ENCODE data around the gene MTNR1A.
"Not testable (repeated sequence)": the region's sequence is repeated elsewhere in the genome, so short reads cannot be mapped to it uniquely, and the experiment has no call there.

Gene MTNR1A

DNA sequence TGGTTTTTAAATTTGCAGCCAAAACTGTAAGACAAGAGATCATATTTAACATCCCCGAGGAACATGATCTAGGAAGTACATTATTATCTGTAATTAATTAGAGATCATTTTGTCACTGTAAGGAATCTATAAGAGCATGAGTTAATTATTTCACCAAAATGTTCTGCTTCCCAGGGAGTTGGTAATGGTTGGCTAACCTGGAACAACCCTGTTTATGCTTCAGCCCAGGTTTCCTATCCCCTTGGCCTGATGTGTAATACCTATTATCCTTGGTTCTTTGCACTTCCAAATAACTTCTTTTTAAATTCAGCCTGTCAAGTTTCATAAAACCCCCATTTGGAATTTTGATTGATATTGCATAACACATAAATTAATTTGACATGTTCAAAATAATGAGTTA, 6.4 kb upstream of the MTNR1A start:
- no peak for DNase-seq (ENCODE audit: low read depth)

DNA sequence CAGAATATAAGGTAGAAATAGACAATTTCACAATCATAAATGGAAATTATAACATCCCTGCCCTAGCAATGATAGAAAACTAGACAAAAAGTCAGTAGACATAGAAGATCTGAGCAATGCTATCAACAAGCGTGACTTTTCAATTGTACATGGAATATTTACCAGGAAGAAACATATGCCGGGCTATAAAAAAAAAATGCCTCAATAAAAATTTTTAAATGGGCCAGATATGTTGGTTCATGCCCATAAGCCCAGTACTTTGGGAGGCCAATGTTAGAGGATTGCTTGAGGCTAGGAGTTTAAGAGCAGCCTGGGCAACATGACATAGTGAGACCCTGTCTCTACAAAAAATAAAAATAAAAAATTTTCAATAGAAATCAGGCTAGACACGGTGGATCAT, 5.3 kb upstream of the MTNR1A start:
- DNase-seq (ENCODE audit: low read depth) = no peak

DNA sequence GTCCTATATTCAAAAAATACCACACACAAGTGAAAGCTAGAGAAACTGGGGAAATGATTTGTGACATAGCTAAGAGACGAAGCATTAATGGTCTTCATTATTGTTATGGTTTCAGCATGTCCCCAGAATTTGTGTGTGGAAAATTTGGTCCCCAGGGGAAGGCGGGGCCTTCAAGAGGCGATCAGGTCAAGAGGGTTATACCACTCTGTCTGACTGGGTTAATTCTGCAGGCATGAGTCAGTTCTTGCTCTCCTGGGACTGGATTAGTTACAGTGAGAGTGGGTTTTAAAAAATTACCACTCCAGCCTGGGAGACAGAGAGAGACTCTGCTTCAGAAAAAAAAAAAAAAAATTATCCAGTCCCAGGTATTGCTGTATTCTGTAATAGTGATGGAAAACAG, 2.1 kb upstream of the MTNR1A start:
- peak; percentile 45 for DNase-seq (ENCODE audit: low read depth)

DNA sequence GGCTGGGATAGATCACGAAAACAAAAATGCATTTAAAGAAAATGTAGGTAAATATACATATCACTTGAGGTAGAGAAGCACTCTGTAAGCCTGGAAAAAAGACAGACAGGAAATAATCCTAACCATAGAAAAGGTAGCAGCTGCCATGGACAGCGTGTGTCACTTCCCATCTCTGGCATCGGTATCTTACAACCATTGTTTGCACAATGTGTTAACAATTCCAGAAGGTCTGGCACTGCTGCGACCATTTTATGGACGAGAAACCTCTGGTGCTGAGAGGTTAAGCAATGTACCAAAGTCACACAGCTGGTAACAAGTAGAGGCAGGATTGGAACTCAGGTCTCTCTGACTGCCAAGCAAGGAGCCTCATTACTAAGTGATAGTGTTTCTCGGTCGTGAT, 1.7 kb upstream of the MTNR1A start:
- no peak for DNase-seq (ENCODE audit: low read depth)

DNA sequence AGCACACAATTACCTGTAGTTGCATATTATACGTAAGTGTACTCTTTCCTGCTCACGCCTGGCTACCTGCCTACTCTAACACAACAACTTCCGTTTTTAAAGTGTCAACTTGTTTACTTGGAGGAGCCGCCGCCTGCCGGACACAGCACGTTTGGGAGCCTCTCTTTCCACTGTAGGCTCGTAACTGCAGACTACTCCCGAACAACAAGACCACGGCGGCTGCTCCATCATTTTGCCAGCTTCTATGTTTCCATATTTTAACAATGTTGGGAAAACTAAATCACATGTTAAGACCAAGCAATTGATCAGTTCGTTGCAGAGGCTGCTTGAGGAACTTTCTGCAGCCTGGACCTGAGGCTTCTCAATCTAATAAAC, 841 bp downstream of the MTNR1A start:
- DNase-seq (ENCODE audit: low read depth) = peak; percentile 41

DNA sequence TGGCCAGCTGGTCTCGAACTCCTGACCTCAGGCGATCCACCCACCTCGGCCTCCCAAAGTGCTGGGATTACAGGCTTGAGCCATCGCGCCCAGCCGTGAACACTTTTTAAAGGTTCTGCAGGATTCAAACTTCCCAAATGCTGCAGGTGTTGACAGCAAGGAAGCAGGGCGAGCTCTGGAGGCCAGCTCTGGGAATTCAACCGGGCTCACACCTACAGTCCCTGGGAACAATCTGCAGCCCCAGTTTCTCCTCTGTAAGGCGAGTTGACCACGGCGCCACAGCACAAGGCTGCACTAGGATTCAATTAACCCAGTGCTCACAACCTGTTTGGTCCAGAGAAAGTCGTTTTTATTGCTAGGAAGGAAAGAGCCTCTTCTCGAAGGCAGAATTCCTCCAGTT, 1.6 kb downstream of the MTNR1A start:
- DNase-seq (ENCODE audit: low read depth) = no peak

DNA sequence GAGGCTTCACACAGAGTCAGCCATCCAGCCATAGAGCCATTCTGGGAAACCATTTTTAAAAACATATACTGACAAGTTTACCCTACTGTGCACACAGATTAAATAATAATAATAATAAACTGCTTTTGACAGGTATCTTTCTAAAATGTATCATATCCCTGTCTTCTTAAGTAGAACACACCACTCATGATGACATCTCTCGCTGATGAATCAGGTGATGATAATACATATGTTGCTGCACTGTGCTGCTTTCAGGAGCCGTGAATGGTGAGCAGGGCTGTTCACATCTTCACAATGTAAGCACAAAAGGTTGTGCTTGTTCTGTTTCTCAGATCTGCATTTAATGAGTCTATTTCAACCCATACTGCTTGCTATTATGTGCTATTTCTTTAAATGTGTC, 3.5 kb downstream of the MTNR1A start:
- DNase-seq (ENCODE audit: low read depth) = no peak

DNA sequence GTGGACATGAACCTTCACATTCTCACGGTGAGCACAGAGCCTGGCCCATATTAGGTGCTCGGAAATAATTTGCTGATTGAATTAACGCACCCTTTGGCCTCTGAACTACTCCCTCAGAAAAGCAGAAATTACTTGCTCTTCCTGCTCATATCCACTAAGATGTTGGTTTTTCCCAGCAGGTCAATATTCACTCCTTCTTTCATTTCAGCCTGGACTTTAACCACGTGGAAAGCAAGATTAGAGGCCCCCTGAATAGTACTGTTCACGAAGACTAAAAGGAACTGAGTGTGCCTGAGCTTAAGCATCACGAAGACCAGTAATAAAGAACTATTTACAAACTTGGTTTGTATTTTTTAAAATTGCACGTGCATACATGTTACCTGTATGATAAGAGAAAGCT, 9.9 kb downstream of the MTNR1A start:
- no peak for DNase-seq (ENCODE audit: low read depth)

DNA sequence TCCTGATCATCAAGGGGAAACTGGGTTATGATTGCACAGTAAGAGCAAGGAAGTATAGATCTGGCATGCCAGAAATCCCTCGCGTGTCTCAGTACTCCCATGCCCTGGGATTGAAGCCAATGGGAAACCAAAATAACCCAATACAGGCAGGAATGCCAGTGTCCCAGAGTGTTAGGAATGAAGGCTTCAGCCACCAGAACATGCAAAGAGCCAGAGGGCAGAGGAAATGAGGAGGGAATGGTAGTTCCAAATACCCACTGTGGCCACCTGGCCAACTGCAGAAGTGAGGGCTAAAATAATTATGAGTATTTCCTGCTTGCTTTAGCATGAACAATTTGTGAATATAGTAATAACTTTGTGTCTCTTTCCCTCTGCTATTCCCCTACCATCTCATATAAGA, 12.2 kb downstream of the MTNR1A start:
- DNase-seq (ENCODE audit: low read depth) = no peak

DNA sequence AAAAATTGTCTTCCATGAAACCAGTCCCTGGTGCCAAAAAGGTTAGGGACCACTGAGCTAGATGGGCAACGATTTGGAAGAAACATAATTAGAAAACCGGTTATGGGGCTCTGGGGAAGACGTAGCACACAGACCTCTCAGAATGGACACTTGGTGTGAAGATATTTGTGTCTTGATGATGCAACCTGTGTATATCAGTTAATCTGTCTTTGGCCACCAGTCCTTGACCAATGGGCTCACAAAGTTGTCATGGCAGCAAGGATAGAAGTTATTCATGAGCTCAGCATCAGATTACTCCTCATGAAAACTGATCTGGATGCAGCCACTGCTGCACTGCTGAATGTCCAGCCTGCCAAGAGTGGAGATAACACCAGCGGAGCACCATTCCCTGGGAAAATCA, 13.6 kb downstream of the MTNR1A start:
- DNase-seq (ENCODE audit: low read depth) = no peak

DNA sequence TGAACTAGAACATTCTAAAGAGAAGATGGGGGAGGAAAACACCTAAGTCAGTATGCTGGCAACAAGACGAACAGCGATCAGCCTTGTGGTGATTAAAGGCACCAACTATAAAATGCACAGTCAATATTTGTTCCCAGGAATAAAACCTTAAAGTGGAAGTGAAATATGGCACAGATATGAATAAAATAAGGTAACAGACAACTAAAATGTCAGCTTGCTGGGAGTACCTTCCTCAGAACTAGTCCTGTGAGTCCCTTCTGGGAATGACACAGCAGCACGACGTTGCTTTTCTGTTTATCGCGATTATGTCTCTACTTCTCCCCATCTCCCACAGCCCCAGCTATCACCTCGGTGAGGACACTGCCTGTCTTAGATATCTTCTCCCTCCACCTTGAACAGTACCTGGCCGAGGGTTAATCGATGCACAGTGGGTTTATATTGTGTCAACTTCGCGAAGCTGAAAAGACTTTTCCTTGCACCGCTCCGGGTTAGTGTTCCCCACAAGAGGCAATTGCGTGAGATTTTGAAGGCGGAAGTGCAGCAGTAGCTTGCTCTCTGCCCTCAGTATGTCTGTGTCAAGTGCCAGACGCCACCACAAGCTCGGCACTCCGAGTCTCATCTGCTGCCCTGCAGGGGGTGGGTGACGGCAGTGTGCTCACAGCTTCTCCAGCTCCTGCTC, 17.4 kb downstream of the MTNR1A start:
- DNase-seq (ENCODE audit: low read depth) = no peak

DNA sequence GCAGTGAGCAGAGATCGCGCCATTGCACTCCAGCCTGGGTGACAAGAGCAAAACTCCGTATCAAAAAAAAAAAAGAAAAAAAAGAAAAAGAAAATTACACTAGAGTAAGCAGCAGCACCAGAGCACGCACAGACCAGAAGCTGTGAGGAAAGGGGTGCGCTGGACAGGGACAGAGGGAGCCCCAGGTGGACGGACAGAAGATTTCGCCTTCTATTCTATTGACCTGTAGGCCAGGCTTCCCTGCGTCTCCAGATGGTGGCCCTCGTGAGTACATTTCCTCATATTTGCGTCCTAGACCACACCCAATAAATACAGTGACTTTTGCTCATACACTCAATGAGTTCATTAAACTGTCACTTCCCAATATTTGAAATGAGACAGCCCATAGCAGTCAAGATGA, 19.1 kb downstream of the MTNR1A start:
- DNase-seq (ENCODE audit: low read depth) = no peak

DNA sequence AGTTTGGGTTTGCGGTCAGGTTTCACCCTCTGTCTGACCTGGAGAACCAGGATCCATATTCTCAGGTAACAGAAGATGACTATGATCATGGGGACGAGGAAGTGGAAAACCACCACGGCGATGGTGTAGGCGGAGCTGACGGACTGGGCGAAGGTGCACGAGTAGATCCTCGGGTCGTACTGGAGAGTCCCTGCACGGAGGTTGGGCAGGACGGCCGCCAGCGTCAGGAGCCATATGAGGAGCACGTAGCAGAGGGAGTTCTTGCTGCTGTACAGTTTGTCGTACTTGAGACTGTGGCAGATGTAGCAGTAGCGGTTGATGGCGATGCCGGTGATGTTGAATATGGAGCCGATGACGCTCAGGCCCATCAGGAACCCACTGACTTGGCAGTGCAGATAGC, 21.3 kb downstream of the MTNR1A start:
- no peak for DNase-seq (ENCODE audit: low read depth)

DNA sequence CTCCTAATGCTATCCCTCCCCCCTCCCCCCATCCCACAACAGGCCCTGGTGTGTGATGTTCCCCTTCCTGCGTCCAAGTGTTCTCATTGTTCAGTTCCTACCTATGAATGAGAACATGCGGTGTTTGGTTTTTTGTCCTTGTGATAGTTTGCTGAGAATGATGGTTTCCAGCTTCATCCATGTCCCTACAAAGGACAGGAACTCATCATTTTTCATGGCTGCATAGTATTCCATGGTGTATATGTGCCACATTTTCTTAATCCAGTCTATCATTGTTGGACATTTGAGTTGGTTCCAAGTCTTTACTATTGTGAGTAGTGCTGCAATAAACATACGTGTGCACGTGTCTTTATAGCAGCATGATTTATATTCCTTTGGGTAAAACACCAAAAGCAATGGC, 31.4 kb downstream of the MTNR1A start:
- DNase-seq (ENCODE audit: low read depth) = not testable (repeated sequence)

DNA sequence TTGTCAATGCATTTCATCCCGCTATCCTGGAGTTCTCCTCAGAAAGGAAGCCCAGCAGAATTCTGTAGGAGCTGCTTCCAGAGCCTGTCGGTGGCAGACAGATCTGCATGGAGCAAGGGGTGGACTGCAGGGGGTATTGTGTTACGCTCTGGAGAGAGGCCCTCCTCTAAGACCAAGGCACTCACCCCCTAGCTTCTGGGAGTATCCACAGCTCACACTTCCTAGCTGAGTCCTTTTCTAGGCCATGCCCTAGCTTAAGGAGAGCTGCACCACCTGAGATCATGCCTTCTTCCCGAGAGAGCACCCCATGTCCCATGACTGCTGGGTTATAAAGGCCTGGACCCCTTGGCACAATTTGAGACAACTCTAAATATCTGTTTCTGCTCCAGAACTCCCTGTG, 39.1 kb downstream of the MTNR1A start:
- DNase-seq (ENCODE audit: low read depth) = no peak

DNA sequence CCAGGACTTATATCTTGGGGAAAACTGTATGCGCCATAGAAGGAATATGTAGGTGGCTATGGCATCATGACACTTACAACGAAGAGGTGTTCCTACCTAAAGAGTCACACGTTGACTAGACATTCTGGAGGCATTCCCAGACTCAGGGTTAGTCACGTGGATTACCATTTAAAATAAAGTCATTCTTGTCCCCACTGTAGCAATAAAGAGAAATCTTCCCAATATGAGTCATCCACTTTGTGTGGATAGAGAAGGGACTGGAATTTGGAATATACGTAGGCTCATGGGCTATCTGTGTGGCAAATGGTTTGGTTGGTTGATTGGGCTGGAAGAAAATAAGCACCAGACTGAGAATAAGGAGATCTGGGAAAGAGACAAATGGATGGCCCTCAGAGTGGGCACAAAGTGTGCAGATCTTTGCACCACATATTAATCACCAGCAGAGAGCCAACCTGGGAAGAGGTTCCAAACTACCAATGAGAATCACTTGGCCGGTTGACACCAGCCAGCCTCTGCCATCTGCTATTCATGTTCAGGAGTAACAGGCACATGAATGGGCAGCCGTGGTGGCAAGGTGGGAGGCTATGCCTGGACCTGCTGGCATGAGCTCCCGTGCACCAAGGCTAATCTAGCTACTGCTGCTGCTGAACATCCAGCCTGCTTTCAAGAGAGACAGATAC, 41.0 kb downstream of the MTNR1A start:
- no peak for DNase-seq (ENCODE audit: low read depth)

DNA sequence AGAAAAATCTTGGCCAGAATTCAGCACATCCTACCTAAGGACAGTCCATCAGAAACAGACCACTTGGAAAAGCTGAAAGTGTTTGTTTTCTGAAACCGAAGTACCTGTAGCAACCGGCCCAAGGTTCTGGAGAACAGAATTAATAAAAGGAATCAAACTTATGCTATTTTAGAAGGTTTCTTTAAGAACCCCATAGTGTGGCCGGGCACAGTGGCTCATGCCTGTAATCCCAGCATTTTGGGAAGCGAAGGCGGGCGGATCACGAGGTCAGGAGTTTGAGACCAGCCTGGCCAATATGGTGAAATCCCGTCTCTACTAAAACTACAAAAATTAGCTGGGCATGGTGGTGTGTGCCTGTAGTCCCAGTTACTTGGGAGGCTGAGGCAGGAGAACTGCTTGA, 50.6 kb downstream of the MTNR1A start:
- DNase-seq (ENCODE audit: low read depth) = not testable (repeated sequence)

DNA sequence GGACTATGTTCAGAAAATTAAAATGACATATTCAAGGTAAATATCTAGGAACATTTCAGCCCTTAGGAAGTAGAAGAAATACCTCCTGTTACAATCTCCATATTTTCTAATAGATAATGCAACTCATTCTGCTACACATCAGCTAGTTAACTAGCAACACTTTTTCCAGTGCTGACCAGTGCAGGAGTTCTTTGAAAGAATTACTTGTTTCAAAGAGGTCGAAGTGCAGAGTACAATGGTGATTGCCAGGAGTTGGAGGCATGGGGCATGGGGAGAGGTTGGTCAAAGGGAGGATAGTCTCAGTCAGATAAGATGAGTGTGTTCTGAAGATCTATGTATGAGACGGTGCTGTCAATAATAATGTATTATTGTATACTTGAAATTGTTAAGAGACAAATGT, 53.1 kb downstream of the MTNR1A start:
- DNase-seq (ENCODE audit: low read depth) = no peak

DNA sequence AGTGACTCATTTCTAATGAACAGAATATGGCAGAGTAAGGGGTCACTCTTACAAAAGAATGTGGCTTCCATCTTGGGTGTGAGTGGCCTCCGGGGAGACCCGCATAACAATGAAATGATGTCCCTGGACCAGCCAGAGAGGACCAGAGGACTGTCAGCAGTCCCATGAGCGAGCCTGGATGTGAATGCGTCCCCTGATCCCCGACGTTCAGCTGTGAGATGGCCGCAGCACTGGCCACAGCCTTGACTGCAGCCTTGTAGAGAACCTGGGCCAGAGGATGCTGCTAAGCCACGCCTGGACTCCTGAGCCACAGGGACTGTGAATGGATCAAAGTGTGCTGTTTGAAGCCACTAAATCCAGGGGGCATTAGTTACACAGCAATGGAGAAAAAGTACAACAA, 53.8 kb downstream of the MTNR1A start:
- DNase-seq (ENCODE audit: low read depth) = no peak

DNA sequence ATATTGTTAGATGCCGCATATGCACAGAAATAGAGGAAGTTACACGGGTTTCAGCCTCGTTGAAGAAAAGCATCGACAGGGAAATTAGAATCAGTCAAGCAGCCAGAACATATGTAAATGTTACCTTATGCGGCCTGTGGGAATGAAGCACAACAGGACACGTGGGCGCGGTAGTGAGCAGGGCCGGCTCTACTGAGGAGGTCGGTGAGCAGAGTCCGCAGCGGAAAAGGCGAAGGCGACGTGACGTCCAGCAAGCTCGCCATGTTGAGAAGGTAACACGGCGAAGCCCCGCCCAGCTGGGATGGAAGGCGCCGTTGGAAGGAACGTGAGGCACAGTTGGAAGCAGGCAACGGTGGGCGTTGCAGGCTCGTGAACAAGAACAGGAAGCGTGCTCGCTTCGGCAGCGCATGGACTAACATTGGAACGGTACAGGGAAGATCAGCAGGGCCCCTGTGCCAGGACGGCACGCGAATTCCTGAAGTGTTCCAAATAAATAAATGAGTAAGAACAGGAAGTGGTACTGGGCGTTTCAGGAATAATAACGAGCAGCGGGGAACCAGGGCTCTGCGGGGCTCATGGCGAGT, 54.6 kb downstream of the MTNR1A start:
- no peak for DNase-seq (ENCODE audit: low read depth)

DNA sequence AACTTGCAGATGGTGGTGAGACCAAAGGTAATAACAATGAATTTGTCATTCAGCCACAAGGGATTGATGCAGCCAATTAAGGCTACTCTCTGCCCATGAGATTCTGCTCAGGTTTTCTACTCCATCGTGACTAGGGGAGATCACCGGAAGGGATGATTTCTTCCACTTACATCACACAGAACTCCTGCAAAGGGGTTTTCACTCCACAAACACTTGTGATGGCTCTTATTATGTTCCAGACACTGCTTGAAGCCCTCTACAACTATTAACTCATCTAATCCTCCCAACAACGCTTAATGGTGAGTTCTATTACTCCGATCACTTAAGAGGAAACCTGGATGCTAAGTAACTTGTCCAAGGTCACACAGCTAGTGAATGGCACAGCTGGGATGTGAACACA, 55.9 kb downstream of the MTNR1A start:
- DNase-seq (ENCODE audit: low read depth) = no peak

DNA sequence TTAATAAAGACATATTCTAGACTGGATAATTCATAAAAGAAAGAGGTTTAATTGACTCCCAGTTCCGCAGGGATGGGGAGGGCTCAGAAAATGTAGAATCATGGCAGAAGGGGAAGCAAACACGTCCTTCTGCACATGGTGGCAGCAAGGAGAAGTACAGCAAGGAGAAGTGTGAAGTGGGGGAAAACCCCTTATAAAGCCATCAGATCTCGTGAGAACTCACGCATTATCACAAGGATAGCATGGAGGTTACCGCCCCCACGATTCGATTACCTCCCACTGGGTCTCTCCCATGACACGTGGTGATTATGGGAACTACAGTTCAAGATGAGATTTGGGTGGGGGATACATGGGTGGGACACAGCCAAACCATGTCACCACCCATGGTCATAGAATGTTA, 58.3 kb downstream of the MTNR1A start:
- no peak for DNase-seq (ENCODE audit: low read depth)

DNA sequence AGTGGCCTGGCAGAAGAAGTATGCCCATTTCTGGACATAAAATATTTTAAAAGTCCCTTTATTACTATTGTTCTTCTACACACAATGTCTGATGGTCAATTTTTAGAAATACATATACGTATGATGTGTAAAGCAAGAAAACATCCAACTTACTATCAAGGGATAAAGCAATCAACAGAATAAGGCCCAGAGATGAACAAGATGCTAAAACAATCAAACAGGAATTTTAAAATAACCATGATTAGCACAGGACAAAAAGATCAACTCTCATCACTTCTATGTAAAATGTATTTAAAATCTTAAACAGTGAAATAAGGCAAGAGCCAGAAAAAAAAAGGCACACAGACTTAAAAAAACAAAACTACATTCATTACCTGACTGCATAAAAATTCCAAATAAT, 60.9 kb downstream of the MTNR1A start:
- DNase-seq (ENCODE audit: low read depth) = no peak

DNA sequence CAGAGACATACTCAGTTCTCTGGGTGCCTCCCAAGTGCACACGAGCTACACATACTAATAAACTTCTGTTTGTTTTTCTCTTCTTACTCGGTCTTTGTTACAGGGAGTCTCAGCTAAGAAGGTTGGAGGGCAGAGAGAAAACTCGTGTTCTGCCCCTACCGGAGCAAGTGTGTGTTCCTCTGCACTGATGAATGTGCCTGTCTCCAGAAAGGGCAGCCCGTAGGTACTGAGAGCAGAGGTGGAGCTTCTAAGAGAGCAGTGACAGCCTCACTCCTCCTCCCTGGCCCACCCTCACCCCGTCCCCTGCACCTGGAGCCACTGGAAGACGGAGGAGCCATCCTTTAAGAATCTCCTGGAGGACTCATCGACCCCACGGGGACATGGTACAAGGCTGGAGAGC, 67.6 kb downstream of the MTNR1A start:
- DNase-seq (ENCODE audit: low read depth) = no peak

Data from iris pigment epithelial cell (primary cell).